HG03095 (cell line): ENCODE measurements around the gene FBXL13.
A peak's percentile ranks its signal among the peaks of the same experiment; 100 is the strongest.
"Not testable (repeated sequence)": the region's sequence is repeated elsewhere in the genome, so short reads cannot be mapped to it uniquely, and the experiment has no call there.

Experiments used
- ATAC-seq: cut with Tn5 transposase; IDR thresholded peaks from one replicate; pipeline ENCODE4 v1.9.1; 2021; ENCODE audit warnings: moderate library complexity; ENCODE audit not compliant: unreplicated experiment

Gene FBXL13

DNA sequence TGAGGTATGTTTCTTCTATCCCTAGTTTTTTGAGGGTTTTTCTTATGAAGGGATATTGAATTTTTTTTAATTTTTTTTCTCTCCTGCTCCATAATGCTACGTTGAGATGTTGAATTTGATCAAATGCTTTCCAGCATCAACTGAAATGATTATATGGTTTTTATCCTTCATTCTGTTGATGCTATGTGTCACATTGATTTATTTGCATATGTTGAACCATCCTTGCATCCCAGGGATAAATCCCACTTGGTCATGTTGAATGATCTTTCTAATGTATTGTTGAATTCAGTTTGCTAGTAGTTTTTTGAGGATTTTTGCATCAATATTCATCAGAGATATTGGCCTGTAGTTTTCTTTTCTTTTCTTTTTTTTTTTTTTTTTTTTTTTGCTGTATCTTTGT, 171.0 kb downstream of the FBXL13 start:
- not testable (repeated sequence) for ATAC-seq

DNA sequence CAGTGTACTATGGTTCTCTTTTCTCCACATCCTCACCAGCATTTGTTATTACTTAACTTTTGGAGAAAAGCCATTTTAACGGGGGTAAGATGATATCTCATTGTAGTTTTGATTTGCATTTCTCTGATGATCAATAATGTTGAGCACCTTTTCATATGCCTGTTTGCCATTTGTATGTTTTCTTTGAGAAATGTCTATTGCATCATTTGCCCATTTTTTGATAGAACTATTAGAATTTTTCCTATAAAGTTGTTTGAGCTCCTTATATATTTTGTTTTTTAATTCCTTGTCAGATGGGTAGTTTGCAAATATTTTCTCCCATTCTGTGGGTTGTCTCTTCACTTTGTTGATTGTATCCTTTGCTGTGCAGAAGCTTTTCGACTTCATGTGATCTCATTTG, 172.5 kb downstream of the FBXL13 start:
- ATAC-seq: not testable (repeated sequence)

DNA sequence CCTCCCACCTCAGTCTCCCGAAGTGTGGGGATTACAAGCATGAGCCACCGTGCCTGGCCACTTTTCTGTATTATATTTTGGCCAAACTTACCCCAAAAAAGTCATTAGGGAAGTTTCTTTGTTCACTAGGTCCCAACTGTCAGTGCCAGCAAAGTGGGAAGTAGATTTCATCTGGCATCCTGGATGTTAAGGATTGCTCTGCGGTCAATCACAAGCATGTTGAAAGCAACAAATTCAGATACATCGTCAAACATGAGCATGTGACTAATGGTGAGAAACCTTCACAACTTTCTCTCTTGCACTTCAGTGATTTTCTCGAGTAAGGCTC, 176.1 kb downstream of the FBXL13 start:
- no peak for ATAC-seq

DNA sequence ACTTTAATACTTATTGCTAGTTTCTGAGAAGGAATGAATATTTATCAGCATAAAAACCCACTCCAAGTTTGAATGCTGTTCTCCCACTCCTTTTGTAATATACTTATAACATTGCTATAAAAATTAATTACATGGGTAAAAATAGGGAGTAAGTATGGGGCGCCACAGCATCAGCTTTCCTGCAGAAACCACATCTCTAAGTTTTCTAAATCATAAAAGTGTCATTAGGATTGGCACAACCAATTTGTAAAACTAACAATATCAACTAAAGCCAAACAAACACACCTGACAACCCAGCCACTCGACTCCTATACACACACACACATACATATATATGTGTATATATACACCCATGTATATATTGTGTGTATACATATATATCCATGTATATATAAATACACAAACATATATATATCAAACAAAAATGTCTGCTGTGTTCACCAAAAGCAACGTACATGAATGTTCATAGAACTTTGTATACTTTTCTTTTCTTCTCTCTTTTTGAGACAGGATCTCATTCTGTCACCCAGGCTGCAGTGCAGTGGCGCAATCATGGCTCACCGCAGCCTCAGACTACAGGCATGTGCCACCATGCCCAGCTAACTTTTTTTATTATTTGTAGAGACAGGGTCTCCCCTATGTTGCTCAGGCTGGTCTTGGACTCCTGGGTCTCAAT, 176.6 kb downstream of the FBXL13 start:
- no peak for ATAC-seq

DNA sequence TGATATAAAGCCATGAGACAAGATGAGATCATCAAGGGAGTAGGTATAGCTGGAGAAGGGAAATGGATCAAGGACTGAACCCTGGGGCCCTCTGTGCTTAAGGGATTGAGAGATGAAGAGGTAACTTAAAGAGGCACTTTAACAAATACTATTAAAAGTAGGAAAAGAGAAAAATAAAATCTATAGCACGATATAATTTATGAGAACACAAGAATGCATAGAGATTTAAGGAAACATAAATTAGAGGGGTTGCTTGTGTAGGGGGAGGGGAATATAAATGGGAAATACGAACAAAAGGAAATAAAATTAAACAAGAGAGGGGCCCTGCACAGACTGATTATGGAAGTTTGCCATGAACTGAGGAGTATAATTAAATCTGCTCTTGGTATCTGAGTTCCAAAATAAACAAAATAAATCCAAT, 177.4 kb downstream of the FBXL13 start:
- no peak for ATAC-seq

DNA sequence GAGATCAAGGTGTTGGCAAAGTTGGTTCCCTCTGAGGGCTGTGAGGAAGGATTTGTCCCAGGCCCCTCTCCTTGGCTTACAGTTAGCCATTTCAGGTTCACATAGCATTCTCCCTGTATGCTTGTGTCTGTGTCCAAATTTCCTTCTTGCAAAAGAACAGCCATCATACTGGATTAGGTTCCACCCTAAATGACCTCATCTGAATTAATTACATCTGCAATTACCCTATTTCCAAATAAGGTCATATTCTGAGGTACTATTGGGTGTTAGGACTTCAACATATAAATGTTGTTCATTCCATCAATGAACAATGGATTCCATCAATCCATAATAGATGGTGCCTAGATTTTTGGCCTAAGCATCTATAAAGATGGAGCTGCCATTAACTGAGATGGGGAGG, 178.0 kb downstream of the FBXL13 start:
- ATAC-seq: no peak

DNA sequence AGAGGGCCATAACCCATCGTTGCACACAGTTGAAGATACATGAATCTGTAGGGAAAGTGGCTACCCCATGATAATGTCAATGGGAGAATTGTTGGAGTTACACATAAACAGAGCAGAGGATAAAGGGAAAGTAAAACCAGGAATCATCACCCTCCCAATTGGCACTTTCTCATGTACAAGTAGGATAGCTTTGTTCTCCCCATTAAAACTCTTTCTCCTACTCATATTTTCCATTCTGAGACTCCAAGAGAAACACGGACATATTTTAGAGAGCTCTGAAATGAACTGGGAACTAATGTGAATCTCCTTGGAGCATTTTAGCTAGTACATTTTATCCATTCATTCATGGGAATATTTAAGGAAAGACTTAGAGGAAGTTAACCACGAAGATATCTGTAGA, 179.0 kb downstream of the FBXL13 start:
- ATAC-seq: no peak

DNA sequence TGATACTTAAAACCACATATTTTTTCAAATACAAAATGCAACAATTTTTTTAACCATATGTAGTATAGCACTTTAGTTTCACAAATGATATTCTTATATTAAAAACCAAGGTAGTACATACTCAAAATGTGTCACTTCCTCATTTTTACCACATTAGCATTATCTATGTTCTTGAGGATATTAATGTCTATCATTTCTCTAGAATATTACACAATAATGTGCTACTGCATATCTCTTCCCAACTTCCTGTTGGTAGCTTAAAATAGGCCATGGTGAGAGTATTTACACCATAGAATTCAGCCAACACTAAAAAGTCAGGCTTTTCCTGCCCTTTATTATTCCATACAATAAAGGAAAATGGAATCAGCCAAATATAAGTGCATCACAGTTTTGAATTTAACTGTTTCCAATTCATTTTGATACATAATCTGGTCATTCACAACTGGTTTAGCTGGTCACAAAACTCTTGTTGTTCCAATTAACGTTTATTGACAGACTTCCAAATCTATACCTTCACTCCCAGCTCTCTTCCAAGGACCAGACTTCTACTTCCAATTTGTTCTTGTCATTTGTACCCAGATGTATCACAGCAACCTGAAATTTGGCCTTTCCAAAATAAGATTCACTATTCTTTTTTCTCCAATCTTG, 181.8 kb downstream of the FBXL13 start:
- ATAC-seq: no peak

DNA sequence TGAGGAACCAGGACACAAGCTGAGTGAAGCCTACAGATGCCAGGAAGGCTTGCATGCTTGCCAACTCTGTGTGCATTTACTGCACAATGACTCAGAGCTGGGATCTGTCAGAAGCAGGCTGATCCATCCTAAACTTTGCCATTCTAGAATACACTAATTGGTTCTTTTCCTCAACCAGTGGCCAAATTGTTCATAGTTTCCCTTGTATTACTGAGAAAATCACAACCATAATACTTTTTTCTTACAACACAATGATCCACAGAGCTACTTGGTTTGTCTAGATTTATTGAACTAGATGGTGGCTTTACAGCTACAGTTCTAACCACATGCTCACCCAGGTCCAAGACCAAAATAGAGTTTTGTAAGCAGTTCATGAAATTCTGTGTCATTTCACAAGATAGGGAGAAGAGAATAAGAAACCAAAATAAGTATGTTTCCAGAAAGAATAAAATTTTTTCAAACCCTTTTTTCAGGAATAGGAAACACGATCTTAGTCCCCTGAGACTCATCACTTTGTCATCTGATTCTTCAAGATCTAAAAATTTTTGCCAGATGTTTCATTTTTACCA, 182.8 kb downstream of the FBXL13 start:
- no peak for ATAC-seq

DNA sequence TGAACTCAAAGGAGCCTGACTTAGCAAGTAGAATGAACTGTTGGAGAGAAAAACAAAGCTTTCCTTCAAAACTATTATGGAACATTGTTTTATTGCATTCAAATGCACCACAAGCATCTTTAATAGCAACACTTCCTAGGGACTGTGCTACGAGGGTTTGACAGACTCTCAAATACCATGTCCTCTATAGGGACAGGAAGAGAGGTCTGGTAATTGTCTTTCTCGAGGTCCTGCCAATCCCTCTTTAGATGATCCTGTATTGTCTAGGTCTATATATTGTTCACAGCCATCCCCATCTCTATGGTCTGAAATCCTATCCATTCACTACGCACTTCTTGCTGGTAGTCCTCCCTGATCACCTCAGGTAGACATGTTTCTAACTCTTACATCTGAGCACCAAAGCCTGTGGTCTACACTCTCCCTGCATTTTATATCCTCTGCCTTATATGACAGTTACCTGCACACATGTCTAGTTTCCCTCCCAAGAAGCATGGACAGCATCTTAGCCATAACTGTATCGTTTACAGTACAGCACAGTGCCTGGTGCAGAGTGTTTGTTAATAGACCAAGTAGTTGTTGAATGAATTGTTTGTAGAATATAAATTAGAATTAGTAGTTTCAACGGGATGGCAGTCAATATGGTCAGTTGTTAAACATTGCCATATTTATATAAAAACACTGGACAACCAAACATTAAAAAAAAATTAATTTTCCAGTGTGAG, 183.5 kb downstream of the FBXL13 start:
- no peak for ATAC-seq

DNA sequence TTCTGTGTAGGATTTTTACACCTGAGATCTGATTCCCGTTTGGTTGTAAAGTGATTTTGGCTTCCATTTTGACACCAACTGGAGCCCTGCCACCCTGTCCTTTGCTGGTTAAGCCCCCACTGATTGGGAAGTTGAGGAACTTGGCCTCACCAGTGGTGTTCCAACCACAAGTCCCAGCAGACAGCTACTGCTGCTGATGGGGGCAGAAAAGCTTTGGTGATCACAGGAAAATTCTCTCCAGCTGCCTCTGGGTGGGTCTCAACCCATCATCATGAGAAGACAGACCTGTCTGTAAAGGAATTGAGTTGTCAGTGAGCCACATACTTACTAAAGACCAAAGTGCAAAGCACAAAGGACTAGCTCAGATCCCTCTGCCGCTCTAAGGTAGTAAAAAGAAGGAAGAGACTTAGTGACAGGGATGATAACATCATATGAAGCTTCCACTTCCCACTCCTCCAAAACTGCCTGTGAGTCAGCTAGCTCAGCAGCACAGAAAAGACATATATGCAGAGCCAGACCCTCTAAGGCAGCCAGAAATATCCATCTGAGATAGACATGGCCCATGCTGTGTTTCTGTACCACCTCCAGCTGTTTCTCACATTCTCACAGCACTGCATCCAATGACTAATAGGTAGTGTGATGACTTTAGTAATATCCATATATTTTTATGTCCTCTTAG, 184.2 kb downstream of the FBXL13 start:
- no peak for ATAC-seq

DNA sequence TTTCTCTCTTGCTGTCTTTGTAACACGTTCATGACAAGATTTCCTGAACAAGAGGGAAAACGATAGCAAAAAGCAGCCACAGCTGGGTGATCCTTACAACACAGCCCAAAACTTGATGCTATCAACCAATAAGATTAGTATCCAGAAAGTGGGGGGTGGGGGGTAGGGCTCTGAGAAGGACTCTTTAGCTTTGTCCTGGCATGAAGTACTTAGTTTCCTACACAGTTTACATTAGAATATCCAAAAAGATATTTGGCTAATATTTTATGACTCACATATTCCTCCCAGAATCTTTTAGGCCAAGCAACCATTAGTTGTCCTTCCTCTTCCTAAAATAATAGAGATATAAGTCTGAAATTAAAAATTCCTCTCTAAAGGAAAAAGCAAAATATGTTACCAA, 184.7 kb downstream of the FBXL13 start:
- no peak for ATAC-seq

DNA sequence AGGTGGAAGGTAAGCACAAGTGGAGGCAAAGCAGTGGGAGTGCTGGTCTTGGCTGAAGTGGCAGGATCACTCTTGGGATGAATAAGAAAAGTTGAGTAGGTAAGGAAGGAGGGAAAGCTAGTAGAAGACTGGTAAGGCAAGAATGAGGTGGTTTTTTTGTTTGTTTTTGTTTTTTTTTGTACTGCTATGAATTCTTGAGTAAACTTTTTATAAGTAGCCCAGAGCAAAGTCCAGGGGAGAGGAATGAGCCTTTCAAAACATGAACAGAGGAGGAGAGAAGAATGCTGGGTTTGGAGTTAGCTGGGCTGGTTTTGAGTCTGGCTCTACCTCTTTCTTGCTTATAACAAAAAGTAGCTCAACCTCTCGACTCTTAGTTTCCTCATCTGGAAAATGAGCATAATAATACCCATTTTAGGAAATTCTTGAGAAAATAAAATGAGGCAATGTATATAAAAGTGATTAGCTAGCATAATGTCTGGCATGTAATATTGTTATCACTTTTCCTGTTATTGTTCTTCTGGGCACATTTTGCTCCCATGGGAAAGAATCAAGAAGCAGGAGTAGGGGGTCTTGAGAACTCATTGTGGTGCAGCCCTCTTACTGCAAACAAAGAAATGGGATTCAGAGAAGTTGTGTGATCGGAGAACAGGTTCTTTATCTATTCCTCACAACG, 185.9 kb downstream of the FBXL13 start:
- no peak for ATAC-seq

DNA sequence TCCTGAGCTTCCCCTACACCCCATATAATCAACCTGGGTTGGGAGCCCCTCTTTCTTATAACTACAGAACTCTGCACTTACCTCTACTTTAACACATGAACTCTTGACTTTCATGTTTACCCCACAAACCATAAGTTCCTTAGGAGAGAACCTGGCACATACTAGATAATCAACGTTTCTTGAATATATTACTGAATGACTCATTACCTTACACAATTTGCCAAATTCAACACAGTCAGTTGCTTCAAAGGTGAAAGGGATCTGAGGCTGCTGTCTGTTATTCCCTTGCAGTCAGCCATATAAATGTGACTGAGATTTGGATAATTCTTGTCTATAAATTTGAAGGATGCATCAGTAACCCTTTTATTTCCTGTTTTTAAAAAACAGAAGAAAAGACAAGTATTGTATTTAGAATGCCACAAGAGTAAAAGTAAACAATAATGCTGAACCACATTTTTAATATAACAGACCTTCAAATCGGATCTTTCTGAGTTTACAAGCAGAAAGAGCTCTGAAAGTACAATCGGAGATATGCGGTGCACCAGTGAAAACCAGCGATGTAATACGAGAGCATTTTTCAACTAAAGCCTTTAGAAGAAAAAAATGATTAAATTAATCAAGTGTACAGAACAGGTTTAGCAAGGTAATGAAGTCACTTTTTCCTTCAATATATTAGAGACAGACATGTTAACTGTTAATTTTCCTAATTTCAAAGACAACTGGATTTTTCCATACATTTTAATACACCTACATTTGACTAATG, 191.3 kb downstream of the FBXL13 start:
- ATAC-seq: no peak

DNA sequence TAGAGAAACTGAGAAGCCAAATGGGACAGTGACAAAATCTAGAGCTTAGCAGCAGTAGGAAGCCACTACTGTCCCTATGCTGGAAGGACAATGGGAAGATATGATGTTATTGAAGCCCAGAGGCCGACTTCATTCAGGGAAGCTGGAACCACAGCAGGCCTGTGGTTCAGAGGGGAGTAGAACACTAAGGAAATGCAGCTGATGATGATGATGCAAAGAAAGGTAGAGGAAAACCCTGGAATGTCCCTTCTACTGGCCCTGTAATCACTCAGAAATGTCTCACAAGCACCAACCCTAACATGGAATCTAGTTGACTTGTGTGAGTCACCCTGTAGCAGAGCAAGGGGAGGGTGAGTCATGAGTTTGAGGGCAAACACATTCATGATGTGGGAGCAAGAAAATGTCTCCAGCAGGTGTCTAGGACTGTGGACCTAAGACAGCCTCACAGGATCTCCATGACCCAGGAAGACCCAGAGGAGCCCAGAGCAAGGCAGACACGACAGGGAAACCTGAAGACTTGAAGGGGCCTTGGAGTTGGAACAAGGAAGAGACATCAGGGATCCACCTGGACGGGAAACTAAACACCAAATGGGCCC, 198.8 kb downstream of the FBXL13 start:
- no peak for ATAC-seq

DNA sequence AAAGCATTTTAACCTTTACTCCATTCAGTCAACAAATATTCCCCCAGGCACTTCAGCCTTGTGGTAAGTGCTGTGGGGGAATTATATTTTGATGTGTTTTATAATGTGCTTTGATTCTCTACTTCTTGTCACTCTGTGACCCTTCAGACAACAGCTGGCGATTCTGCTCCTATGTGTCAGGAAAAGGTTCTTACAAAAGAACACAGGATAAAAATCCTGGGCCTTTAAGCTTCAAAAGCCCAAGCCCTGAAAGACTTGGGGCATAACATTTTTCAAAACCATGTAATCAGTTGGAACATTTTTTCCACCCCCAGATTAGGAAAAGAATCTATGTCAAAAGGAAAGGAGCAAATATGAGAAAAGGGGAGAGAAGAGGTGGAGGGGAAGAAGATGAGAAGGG, 199.6 kb downstream of the FBXL13 start:
- no peak for ATAC-seq

DNA sequence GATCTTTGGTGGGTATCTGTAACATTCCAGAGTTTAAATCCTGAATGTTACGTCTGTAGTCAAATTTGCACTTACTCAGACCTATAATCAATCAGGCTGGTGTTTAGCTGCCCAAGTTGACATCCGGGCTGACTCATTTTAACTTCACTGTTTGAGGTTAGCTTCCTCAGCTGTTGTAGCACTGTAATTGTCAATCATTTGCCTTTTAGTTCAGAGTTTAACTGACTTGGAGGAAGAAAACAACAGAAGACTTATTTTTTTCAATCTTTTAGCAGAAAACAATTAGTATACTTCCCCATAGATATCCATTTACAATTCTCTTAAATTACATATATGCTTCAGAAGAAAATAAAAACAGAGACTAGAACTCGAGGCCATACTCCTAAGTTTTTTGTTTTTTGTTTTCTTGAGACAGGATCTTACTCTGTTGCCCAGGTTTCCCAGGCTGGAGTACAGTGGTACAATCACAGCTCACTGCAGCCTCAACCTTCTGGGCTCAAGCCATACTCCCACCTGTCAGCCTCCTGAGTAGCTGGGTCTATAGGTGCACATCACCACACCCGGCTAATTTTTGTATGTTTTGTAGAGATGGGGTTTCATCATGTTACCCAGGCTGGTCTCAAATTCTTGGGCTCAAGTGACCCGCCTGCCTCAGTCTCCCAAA, 200.3 kb downstream of the FBXL13 start:
- ATAC-seq: peak; percentile 99

DNA sequence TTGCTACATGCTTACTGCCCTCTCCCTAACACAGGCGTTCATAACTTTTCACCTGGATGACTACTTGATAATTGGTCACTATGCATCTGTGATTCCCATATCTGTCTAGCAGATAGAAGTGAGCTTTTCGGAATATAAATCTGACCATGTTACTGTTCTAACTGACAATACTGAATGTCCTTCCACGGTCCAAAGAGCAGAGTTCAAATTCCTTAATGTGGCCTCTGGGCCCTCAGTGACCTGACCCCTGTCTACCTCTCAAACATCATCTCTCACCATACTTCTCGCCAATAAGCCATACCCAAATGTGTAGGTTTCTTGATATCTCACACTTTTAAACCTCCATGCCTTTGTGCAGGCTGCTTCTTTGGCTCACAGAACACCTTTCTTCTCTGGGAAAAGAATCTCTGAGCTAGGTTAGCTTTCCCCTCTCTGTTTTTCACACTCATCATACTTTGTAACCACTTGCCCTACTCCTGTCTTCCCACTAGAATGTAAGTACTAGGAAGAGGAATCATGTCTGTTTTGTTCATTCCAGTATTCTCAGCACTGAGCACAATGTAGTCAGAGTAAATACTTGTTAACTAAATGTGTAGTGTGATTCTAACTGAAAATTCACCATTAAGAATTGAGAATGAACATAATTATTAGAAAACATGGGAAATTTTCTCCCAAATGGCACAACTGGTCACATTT, 201.0 kb downstream of the FBXL13 start:
- peak; percentile 28 for ATAC-seq

DNA sequence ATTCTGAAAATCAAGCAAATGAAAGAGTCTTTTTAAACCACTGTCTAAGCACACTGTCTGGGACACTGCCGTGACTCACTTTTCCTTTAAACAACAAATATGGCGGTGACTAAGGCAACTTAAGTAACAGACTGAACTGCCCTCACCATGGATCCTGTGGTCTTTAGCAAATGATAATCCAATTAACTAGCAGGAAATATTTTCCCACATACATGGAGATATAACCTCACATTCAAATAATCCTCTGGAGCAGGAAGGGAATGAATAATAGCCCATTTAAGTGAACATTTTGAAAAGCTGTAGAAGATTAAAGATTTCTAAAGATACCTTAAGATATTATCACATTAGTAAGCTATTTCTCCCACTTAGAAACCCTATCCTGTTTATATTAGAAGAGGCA, 202.1 kb downstream of the FBXL13 start:
- ATAC-seq: no peak
